Activated CD8-positive, alpha-beta T cell treated with anti-CD3 and anti-CD28 coated beads for 36 hours (primary cell): ENCODE measurements around the gene CNOT10. TPM values are rescaled to one million over a fixed set of nuclear protein-coding genes. Genes with fewer than 3 reads are reported as not detected.

Source experiments
- ATAC-seq: fragments of 200-7000 bp; cut with Tn5 transposase; one replicate; pipeline ENCODE4 v1.10.0; 2021; ENCODE audit warnings: mild to moderate bottlenecking, moderate library complexity
- CTCF ChIA-PET: fragments of 350-600 bp; sonication (Branson Sonifier 250); formaldehyde crosslinking; loops from one replicate; lab custom pipeline; 2021; ENCODE audit warnings: antibody characterized with exemption; lab: Charles Lee
- POLR2A ChIA-PET: fragments of 350-600 bp; sonication (Branson Sonifier 250); formaldehyde crosslinking; loops from one replicate; lab custom pipeline; 2021; ENCODE audit warnings: antibody characterized with exemption; lab: Charles Lee
- DNase-seq: peaks from one replicate; pipeline ENCODE4 v3.0.0-alpha.2; 2020
- H3K27ac Mint-ChIP-seq: one replicate; pipeline ENCODE4 v1.8.0; 2021; ENCODE audit warnings: mild to moderate bottlenecking, mixed read lengths
- H3K27me3 Mint-ChIP-seq: one replicate; pipeline ENCODE4 v1.8.0; 2021; ENCODE audit warnings: mixed read lengths
- H3K36me3 Mint-ChIP-seq: one replicate; pipeline ENCODE4 v1.8.0; 2021; ENCODE audit warnings: low read depth, mixed read lengths
- H3K4me1 Mint-ChIP-seq: one replicate; pipeline ENCODE4 v1.8.0; 2021; ENCODE audit warnings: low read depth, mixed read lengths
- H3K4me3 Mint-ChIP-seq: one replicate; pipeline ENCODE4 v1.8.0; 2021; ENCODE audit warnings: mild to moderate bottlenecking, moderate library complexity, mixed read lengths
- H3K9me3 Mint-ChIP-seq: one replicate; pipeline ENCODE4 v1.8.0; 2021; ENCODE audit warnings: mixed read lengths
- intact Hi-C: fragments of 100-400 bp; cut with micrococcal nuclease; formaldehyde crosslinking; loops from one replicate; pipeline ENCODE4 v1.10.0; 2022
- total RNA-seq, 2 experiments: library from RNA; stranded (reverse); gene quantifications; one replicate each; pipeline ENCODE4 v1.2.3, GENCODE V29; 2021
- TF ChIP-seq, protein P1 (sequence below): fragments of 200-600 bp; IDR thresholded peaks from one replicate; pipeline ENCODE4 v1.8.0; 2022; ENCODE audit warnings: antibody characterized with exemption, mild to moderate bottlenecking

The CNOT10 gene
- total RNA-seq, 2 experiments from 2014 or later: 58.5 to 61.0 TPM

DNA sequence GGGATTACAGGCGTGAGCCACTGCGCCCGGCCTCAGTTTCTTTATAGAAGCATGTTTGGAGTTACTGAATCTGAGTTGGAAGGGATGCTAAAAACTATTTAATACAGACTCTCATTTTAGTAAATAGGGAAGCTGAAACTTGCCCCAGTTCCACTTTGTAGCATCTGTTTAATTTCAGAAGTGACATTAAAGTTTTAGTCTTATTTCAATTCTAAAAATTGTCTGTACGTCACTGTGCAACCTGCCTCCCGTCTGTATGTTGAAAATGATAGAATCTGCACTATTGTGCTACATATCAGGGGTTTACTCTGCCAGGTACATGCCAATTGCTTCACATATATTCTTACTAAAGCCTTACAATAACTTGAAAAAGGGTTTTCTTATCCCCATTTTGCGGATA lies 15.3 kb downstream of the CNOT10 start:
- ATAC-seq (no peak), DNase-seq (no peak)
- H3K9me3 Mint-ChIP-seq: no peaks in the 10 kb centered on the region
- H3K27ac Mint-ChIP-seq: no peak overlapping the region
- H3K36me3 Mint-ChIP-seq: peaks cover 30% of the 10 kb centered on the region
- intact Hi-C loops: no loop called here
- H3K27me3 Mint-ChIP-seq: no peaks in the 10 kb centered on the region
- no peak overlapping the region for H3K4me3 Mint-ChIP-seq
- ChIA-PET CTCF (interaction anchor here (1.0 kb wide), 1 partner anchor 401 kb away, joined by 3 read pairs; no protein-coding TSS in a partner anchor), POLR2A (no interaction called here)
- TF ChIP-seq, protein P1, sequence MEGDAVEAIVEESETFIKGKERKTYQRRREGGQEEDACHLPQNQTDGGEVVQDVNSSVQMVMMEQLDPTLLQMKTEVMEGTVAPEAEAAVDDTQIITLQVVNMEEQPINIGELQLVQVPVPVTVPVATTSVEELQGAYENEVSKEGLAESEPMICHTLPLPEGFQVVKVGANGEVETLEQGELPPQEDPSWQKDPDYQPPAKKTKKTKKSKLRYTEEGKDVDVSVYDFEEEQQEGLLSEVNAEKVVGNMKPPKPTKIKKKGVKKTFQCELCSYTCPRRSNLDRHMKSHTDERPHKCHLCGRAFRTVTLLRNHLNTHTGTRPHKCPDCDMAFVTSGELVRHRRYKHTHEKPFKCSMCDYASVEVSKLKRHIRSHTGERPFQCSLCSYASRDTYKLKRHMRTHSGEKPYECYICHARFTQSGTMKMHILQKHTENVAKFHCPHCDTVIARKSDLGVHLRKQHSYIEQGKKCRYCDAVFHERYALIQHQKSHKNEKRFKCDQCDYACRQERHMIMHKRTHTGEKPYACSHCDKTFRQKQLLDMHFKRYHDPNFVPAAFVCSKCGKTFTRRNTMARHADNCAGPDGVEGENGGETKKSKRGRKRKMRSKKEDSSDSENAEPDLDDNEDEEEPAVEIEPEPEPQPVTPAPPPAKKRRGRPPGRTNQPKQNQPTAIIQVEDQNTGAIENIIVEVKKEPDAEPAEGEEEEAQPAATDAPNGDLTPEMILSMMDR: no peak
- peaks cover 23% of the 10 kb centered on the region for H3K4me1 Mint-ChIP-seq

DNA sequence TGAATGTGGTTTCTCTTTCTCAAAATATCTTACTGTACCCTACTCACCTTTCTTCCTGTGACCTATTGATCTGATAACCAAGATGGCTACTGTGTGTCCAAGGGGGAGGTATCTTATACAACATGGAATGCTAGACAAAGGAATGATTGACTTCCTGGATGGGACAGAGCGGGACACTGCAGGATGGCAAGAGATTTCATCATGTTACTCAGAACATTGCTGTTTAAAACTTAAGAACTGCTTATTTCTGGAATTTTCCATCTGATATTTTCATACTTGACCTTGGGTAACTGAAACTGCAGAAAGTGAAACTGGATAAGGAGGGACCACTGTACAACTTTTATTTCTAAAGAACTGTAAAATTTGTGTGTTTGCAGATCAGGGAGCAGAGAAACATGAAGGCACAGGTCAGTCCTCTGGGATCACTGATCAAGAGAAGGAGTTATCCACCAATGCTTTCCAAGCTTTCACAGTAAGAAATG lies 18.5 kb downstream of the CNOT10 start:
- TF ChIP-seq, protein P1: no peak
- Mint-ChIP-seq H3K4me3 (no peak overlapping the region), H3K27me3 (no peaks in the 10 kb centered on the region), H3K27ac (peak overlapping the region; percentile 60), H3K9me3 (no peaks in the 10 kb centered on the region), H3K36me3 (peaks cover 34% of the 10 kb centered on the region), H3K4me1 (peaks cover 34% of the 10 kb centered on the region)
- no peak for DNase-seq
- ChIA-PET POLR2A (no interaction called here), CTCF (no interaction called here)
- no peak for ATAC-seq
- intact Hi-C loops: no loop called here

GRCh38 chr3:32705232-32705631 lies 20.2 kb downstream of the CNOT10 start:
- Mint-ChIP-seq H3K4me3 (no peak overlapping the region), H3K4me1 (peaks cover 34% of the 10 kb centered on the region), H3K27ac (no peak overlapping the region), H3K27me3 (no peaks in the 10 kb centered on the region), H3K9me3 (no peaks in the 10 kb centered on the region), H3K36me3 (peaks cover 34% of the 10 kb centered on the region)
- DNase-seq (no peak), ATAC-seq (no peak)
- TF ChIP-seq, protein P1: no peak
- ChIA-PET CTCF (interaction anchor here (0.7 to 1.7 kb wide), 6 partner anchors 10 to 126 kb away, joined by 3 to 5 read pairs (median 4); no protein-coding TSS in a partner anchor), POLR2A (no interaction called here)
- intact Hi-C loops: no loop called here

- DNase-seq: no peak
- H3K36me3 Mint-ChIP-seq: peaks cover 36% of the 10 kb centered on the region
- peak; percentile 34 for ATAC-seq
Observed at GRCh38 chr3:32706348-32707025, 21.5 kb downstream of the CNOT10 start.

DNA sequence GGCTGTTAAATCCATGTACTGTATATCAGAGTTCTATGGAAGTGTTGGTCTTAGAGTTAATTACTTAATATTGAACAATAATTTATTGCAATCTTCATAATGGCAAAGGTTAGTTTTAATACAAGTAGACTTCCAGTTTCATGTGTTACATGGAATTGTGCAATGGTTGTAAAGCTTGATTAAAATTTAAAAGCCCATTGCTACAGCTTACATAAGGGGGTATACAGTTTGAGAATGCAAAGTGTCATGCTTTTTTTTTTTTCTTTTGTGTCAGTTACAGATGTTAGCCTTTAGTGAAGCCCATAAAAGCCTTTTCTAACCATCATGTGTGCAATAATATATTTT lies 22.0 kb downstream of the CNOT10 start:
- DNase-seq: no peak
- H3K4me3 Mint-ChIP-seq: no peak overlapping the region
- intact Hi-C loops: no loop called here
- TF ChIP-seq, protein P1: no peak
- no peaks in the 10 kb centered on the region for H3K27me3 Mint-ChIP-seq
- CTCF ChIA-PET: interaction anchor here (0.8 kb wide), 1 partner anchor 425 kb away, joined by 3 read pairs; no protein-coding TSS in a partner anchor
- no peak for ATAC-seq
- H3K9me3 Mint-ChIP-seq: no peaks in the 10 kb centered on the region
- H3K4me1 Mint-ChIP-seq: peaks cover 29% of the 10 kb centered on the region
- POLR2A ChIA-PET: no interaction called here
- peaks cover 39% of the 10 kb centered on the region for H3K36me3 Mint-ChIP-seq
- no peak overlapping the region for H3K27ac Mint-ChIP-seq

More at GRCh38 chr3:32706348-32707025, 21.5 kb downstream of the CNOT10 start:
- no peaks in the 10 kb centered on the region for H3K9me3 Mint-ChIP-seq
- H3K27me3 Mint-ChIP-seq: no peaks in the 10 kb centered on the region
- TF ChIP-seq, protein P1: no peak
- H3K27ac Mint-ChIP-seq: peak overlapping the region; percentile 53
- no peak overlapping the region for H3K4me3 Mint-ChIP-seq
- intact Hi-C loops: no loop called here
- ChIA-PET CTCF (interaction anchor here (0.8 to 1.7 kb wide), 2 partner anchors 9 to 425 kb away, joined by 3 to 5 read pairs; no protein-coding TSS in a partner anchor), POLR2A (no interaction called here)
- H3K4me1 Mint-ChIP-seq: peaks cover 31% of the 10 kb centered on the region
